OCI-LY1 (cell line): Measurements from ENCODE around the gene PYGL.

Source experiments
- H2AFZ ChIP-seq: fragments of 200-600 bp; sonication (generic), shearing (Covaris generic); 2 replicates; pipeline ENCODE4 v1.6.0; 2014; ENCODE audit warnings: antibody characterized with exemption, mild to moderate bottlenecking, low read length
- H3F3A ChIP-seq: fragments of 200-600 bp; sonication (generic), shearing (Covaris generic); 2 replicates; pipeline ENCODE4 v1.6.0; 2014; ENCODE audit warnings: mild to moderate bottlenecking, antibody characterized with exemption, low read length, moderate library complexity; ENCODE audit not compliant: insufficient read depth
- H3K27ac ChIP-seq: fragments of 200-600 bp; sonication (generic); 2 replicates; pipeline ENCODE4 v1.5.1; 2014; ENCODE audit warnings: low read length, mixed run types, mild to moderate bottlenecking, low read depth; ENCODE audit not compliant: poor library complexity, severe bottlenecking
- H3K27me3 ChIP-seq: fragments of 200-600 bp; sonication (generic); 2 replicates; pipeline ENCODE4 v1.6.0; 2014; ENCODE audit warnings: antibody characterized with exemption, mild to moderate bottlenecking, low read length, moderate library complexity; ENCODE audit not compliant: insufficient read depth
- H3K36me3 ChIP-seq: fragments of 200-600 bp; sonication (generic); 2 replicates; pipeline ENCODE4 v1.6.1; 2014; ENCODE audit warnings: mild to moderate bottlenecking, antibody characterized with exemption, low read length, moderate library complexity, mixed read lengths; ENCODE audit not compliant: insufficient read depth
- H3K4me1 ChIP-seq: fragments of 200-600 bp; sonication (generic); 2 replicates; pipeline ENCODE4 v1.5.1; 2014; ENCODE audit warnings: mild to moderate bottlenecking, low read length, moderate library complexity; ENCODE audit not compliant: insufficient read depth, severe bottlenecking
- H3K4me2 ChIP-seq: fragments of 200-600 bp; sonication (generic), shearing (Covaris generic); 2 replicates; pipeline ENCODE4 v1.6.1; 2014; ENCODE audit warnings: low read length
- H3K4me3 ChIP-seq: fragments of 200-600 bp; sonication (generic); 2 replicates; pipeline ENCODE4 v1.5.1; 2014; ENCODE audit warnings: low read length, low read depth, mild to moderate bottlenecking, mixed read lengths; ENCODE audit not compliant: poor library complexity, severe bottlenecking
- H3K79me2 ChIP-seq: fragments of 200-600 bp; shearing (Covaris generic); 2 replicates; pipeline ENCODE4 v1.6.1; 2016; ENCODE audit warnings: mixed run types, low read length, mixed read lengths; ENCODE audit not compliant: insufficient read depth
- H3K9ac ChIP-seq: fragments of 200-600 bp; sonication (generic), shearing (Covaris generic); 2 replicates; pipeline ENCODE4 v1.6.1; 2014; ENCODE audit warnings: mild to moderate bottlenecking, low read length, mixed read lengths
- H3K9me2 ChIP-seq: fragments of 200-600 bp; sonication (generic), shearing (Covaris generic); 2 replicates; pipeline ENCODE4 v1.6.1; 2014; ENCODE audit warnings: low read depth, mild to moderate bottlenecking, low read length, mixed read lengths
- H3K9me3 ChIP-seq: fragments of 200-600 bp; shearing (Covaris generic); 2 replicates; pipeline ENCODE4 v1.6.1; 2014; ENCODE audit warnings: low read length, mixed read lengths
- H4K20me1 ChIP-seq: fragments of 200-600 bp; sonication (generic), shearing (Covaris generic); 2 replicates; pipeline ENCODE4 v1.6.0; 2016; ENCODE audit warnings: mild to moderate bottlenecking, low read length; ENCODE audit not compliant: insufficient read depth
- CTCF ChIP-seq: fragments of 200-600 bp; sonication (generic), shearing (Covaris generic); IDR thresholded peaks from 2 replicates; pipeline ENCODE4 v1.5.1; 2017; ENCODE audit warnings: mild to moderate bottlenecking, antibody characterized with exemption, low read length, moderate library complexity, mixed read lengths
- EZH2 ChIP-seq: fragments of 200-600 bp; sonication (generic), shearing (Covaris generic); IDR thresholded peaks from 2 replicates; pipeline ENCODE4 v1.8.0; 2017; ENCODE audit warnings: borderline replicate concordance, mixed run types, mild to moderate bottlenecking, antibody characterized with exemption, low read length, moderate library complexity, mixed read lengths

PYGL gene

GRCh38 chr14:50932592-50933495 is 11.4 kb downstream of the PYGL start:
- Histone ChIP-seq H3K9me2 (no peaks in the 10 kb centered on the region), H2AFZ (no peak overlapping the region), H3K79me2 (no peaks in the 10 kb centered on the region), H3K27me3 (no peaks in the 10 kb centered on the region), H3K36me3 (0 out of 2 replicates have a peak, but pooled peaks cover 7% of the 10 kb centered on the region), H3K4me2 (no peak overlapping the region), H3K4me1 (peaks cover 32% of the 10 kb centered on the region), H3F3A (0 out of 2 replicates have a peak, but pooled peaks cover 4% of the 10 kb centered on the region), H3K4me3 (no peak overlapping the region), H3K9ac (no peak overlapping the region), H3K27ac (no peak overlapping the region), H3K9me3 (no peaks in the 10 kb centered on the region), H4K20me1 (no peaks in the 10 kb centered on the region)
- TF ChIP-seq EZH2 (no peak), CTCF (no peak)

DNA sequence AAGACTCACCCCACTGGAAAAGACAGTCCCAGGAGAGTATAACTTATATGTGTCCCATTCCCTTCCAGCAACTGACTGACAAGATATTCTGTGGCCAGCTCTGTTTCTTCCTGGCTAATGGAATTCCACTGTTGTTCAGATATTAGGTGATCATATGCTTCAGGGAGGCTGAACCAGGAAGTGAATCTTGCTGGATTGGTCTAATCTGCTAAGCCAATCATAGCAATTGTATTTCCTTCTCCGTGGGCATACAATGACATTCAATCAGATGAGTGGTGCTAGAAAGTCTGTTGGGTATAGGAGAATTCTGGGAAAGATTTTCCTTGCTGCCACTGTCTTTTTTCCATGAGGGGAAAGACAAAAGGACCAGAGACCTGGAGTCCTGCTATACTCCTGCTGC is 12.1 kb downstream of the PYGL start:
- Histone ChIP-seq H4K20me1 (no peaks in the 10 kb centered on the region), H3K27me3 (no peaks in the 10 kb centered on the region), H2AFZ (no peak overlapping the region), H3K79me2 (no peaks in the 10 kb centered on the region), H3K4me1 (peaks cover 27% of the 10 kb centered on the region), H3K36me3 (0 out of 2 replicates have a peak, but pooled peaks cover 11% of the 10 kb centered on the region), H3F3A (0 out of 2 replicates have a peak, but pooled peaks cover 4% of the 10 kb centered on the region), H3K4me2 (no peak overlapping the region), H3K9me2 (no peaks in the 10 kb centered on the region), H3K9me3 (no peaks in the 10 kb centered on the region), H3K27ac (no peak overlapping the region), H3K4me3 (no peak overlapping the region), H3K9ac (no peak overlapping the region)
- TF ChIP-seq EZH2, result no peak
- TF ChIP-seq CTCF, result no peak

- Histone ChIP-seq H2AFZ (no peak overlapping the region), H3F3A (0 out of 2 replicates have a peak, but pooled peaks cover 4% of the 10 kb centered on the region), H3K4me1 (peaks cover 21% of the 10 kb centered on the region), H3K36me3 (0 out of 2 replicates have a peak, but pooled peaks cover 11% of the 10 kb centered on the region), H3K79me2 (no peaks in the 10 kb centered on the region), H3K4me3 (no peak overlapping the region), H3K9me3 (no peaks in the 10 kb centered on the region), H3K27ac (no peak overlapping the region), H4K20me1 (no peaks in the 10 kb centered on the region), H3K4me2 (no peak overlapping the region), H3K27me3 (no peaks in the 10 kb centered on the region), H3K9ac (no peak overlapping the region), H3K9me2 (no peaks in the 10 kb centered on the region)
- TF ChIP-seq EZH2, result no peak
- TF ChIP-seq CTCF, result no peak
These were observed 12.7 kb downstream of the PYGL start for GRCh38 chr14:50931559-50931958.
